Spleen (tissue), 11 donors: ENCODE measurements around the gene NDUFAF8. TPM values are rescaled to one million over a fixed set of nuclear protein-coding genes. Genes with fewer than 3 reads are reported as not detected.
A peak's percentile ranks its signal among the peaks of the same experiment; 100 is the strongest.

Experiments
- DNase-seq: peaks from one replicate; pipeline ENCODE4 v3.0.0-alpha.2; 2020
- H3K27ac ChIP-seq, 8 donors: fragments of 200-600 bp; sonication (generic) in 7 of 8; 1 replicate in 4 of 8; 2 replicates in 4 of 8; pipeline versions ENCODE4 v1.5.0 to v1.8.0; 2016 to 2021; ENCODE audit warnings: inconsistent platforms in 4 of 8, mild to moderate bottlenecking in 4 of 8, moderate library complexity in 1 of 8
- H3K27me3 ChIP-seq, 7 donors: fragments of 200-600 bp; sonication (generic) in 6 of 7; replicated peaks in 1 of 7; 1 replicate in 4 of 7; 2 replicates in 3 of 7; pipeline versions ENCODE4 v1.5.0 to v1.8.0; 2016 to 2021; ENCODE audit warnings: inconsistent platforms in 3 of 7, mild to moderate bottlenecking in 1 of 7
- H3K36me3 ChIP-seq, 6 donors: fragments of 200-600 bp; sonication (generic) in 5 of 6; 1 replicate in 4 of 6; 2 replicates in 2 of 6; pipeline versions ENCODE4 v1.5.0 to v1.8.0; 2016 to 2021; ENCODE audit warnings: inconsistent platforms in 2 of 6
- H3K4me1 ChIP-seq, 6 donors: fragments of 200-600 bp; sonication (generic) in 5 of 6; 1 replicate in 3 of 6; 2 replicates in 3 of 6; pipeline versions ENCODE4 v1.5.0 to v1.8.0; 2016 to 2021; ENCODE audit warnings: inconsistent platforms in 3 of 6
- H3K4me3 ChIP-seq, 8 donors: fragments of 200-600 bp; sonication (generic) in 7 of 8; 1 replicate in 4 of 8; 2 replicates in 4 of 8; pipeline versions ENCODE4 v1.5.0 to v1.8.0; 2016 to 2021; ENCODE audit warnings: inconsistent platforms in 4 of 8, mild to moderate bottlenecking in 4 of 8, moderate library complexity in 2 of 8
- H3K9me3 ChIP-seq, 8 donors: fragments of 200-600 bp; sonication (generic) in 7 of 8; 1 replicate in 4 of 8; 2 replicates in 4 of 8; pipeline versions ENCODE4 v1.5.0 to v1.8.0; 2016 to 2021; ENCODE audit warnings: inconsistent platforms in 4 of 8
- CTCF ChIP-seq, 11 experiments: fragments of 200-600 bp in 7 of 11; fragments of 450-650 bp in 4 of 11; sonication (generic) in 4 of 11; IDR thresholded peaks in 8 of 11; conservative IDR thresholded peaks in 3 of 11; 1 replicate in 7 of 11; 2 replicates in 4 of 11; pipeline versions ENCODE4 v1.4.0 to v1.8.0; 2016 to 2021; ENCODE audit warnings: antibody characterized with exemption in 11 of 11, inconsistent platforms in 4 of 11, mild to moderate bottlenecking in 1 of 11
- POLR2A ChIP-seq, 3 donors: fragments of 450-650 bp; IDR thresholded peaks; one replicate each; pipeline ENCODE4 v1.5.1; 2017; ENCODE audit warnings: antibody characterized with exemption in 3 of 3, mild to moderate bottlenecking in 1 of 3
- POLR2AphosphoS5 ChIP-seq, 3 donors: sonication (generic); formaldehyde crosslinking; IDR thresholded peaks; one replicate each; pipeline ENCODE4 v1.5.1; 2017; ENCODE audit warnings: antibody characterized with exemption in 3 of 3
- WGBS, 5 donors: extraction: QIAGEN DNeasy Blood & Tissue Kit in 3 of 5; methylation state at CpG; one replicate each; pipeline versions ENCODE4 v1.1.5 to v1.1.7; 2013 to 2018; 5-methylcytosine and 5-hydroxymethylcytosine counted together
- intact Hi-C: fragments of 100-400 bp; cut with DNase I; formaldehyde crosslinking; loops from one replicate; pipeline ENCODE4 v1.15.0; 2023; ENCODE audit warnings: low total_unique reads
- polyA plus RNA-seq, 3 donors: library from polyadenylated mRNA; stranded (reverse); fragments of 200-250 nt; gene quantifications; one replicate each; pipeline ENCODE4 v1.2.1, GENCODE V29; 2013
- total RNA-seq, 7 donors: library from RNA; depleted of rRNA in 3 of 7; stranded (reverse); fragments of >200 nt in 3 of 7; fragmentation: NEBNext Ultra II Directional in 4 of 7; extraction: Animal tissue kit (Norgen Biotek cat#: 25700) in 4 of 7; gene quantifications; one replicate each; pipeline versions ENCODE4 v1.1.0 to v1.2.1, GENCODE V29; 2016 to 2021
- donor health status: healthy with polysubstance abuse.
- donor health status: DM: no; HTN: no; CAD: no; lungs with moderate emphysema.
- donor health status: DM: no; HTN: no; CAD: no.
- donor health status: Bipolar disorder and iron deficiency.
- donor health status: healthy.
- donor health status: DM: no; HTN: no; CAD: no.
- donor health status: DM: yes; HTN: yes; CAD: no.

The NDUFAF8 gene
- total and polyA plus RNA-seq, 10 donors, result 22.0 to 57.6 (median 39.5) TPM

- no peak overlapping the region for H3K4me3 ChIP-seq
- no peaks in the 10 kb centered on the region for H3K9me3 ChIP-seq
- H3K27me3 ChIP-seq, result no peaks in the 10 kb centered on the region
- intact Hi-C loops, result no loop called here
- peaks cover 0 to 86% (median 4%) of the 10 kb centered on the region in 6 donors for H3K36me3 ChIP-seq
- H3K4me1 ChIP-seq, result peaks cover 11 to 64% (median 51%) of the 10 kb centered on the region in 6 donors
- H3K27ac ChIP-seq, result peak overlapping the region in 4 of 8 donors; percentile 31 to 61 (median 50)
- DNase-seq, result no peak
- 76 to 100% (median 89%) methylated on average over 2 to 18 of the region's 18 CpGs for WGBS, 5 donors
- TF ChIP-seq CTCF (IDR thresholded peaks at IDR 0.05 in 8 of 11, conservative IDR thresholded peaks at IDR 0.05 in 3 of 11) (no peak), POLR2A (IDR thresholded peaks at IDR 0.05) (no peak), POLR2AphosphoS5 (IDR thresholded peaks at IDR 0.05) (no peak)
These were observed 38.9 kb upstream of the NDUFAF8 start for GRCh38 chr17:81200201-81200600.

- WGBS, 5 donors, result 56 to 73% (median 64%) methylated on average over 17 to 27 of the region's 27 CpGs
- peaks cover 11 to 56% (median 47%) of the 10 kb centered on the region in 6 donors for H3K4me1 ChIP-seq
- no peak overlapping the region for H3K4me3 ChIP-seq
- H3K27ac ChIP-seq, result peak overlapping the region in 3 of 8 donors; percentile 31 to 55 (median 45)
- intact Hi-C loops, result no loop called here
- no peaks in the 10 kb centered on the region for H3K27me3 ChIP-seq
- TF ChIP-seq CTCF (IDR thresholded peaks at IDR 0.05 in 8 of 11, conservative IDR thresholded peaks at IDR 0.05 in 3 of 11) (peak; percentile 37 to 78 (median 68)), POLR2A (IDR thresholded peaks at IDR 0.05) (no peak), POLR2AphosphoS5 (IDR thresholded peaks at IDR 0.05) (peak in 2 of 3 donors; percentile 17 to 54)
- no peaks in the 10 kb centered on the region for H3K9me3 ChIP-seq
- peaks cover 0 to 80% (median 5%) of the 10 kb centered on the region in 6 donors for H3K36me3 ChIP-seq
- DNase-seq, result no peak
These were observed 38.2 kb upstream of the NDUFAF8 start for GRCh38 chr17:81200695-81201580.

GRCh38 chr17:81202318-81202717 is 36.8 kb upstream of the NDUFAF8 start:
- H3K4me3 ChIP-seq, result no peak overlapping the region
- DNase-seq, result no peak
- intact Hi-C loops, result no loop called here
- peaks cover 5 to 42% (median 39%) of the 10 kb centered on the region in 6 donors for H3K4me1 ChIP-seq
- TF ChIP-seq POLR2AphosphoS5 (IDR thresholded peaks at IDR 0.05), result no peak
- no peak for TF ChIP-seq CTCF (IDR thresholded peaks at IDR 0.05 in 8 of 11, conservative IDR thresholded peaks at IDR 0.05 in 3 of 11)
- TF ChIP-seq POLR2A (IDR thresholded peaks at IDR 0.05), result no peak
- no peaks in the 10 kb centered on the region for H3K27me3 ChIP-seq
- peaks cover 0 to 78% (median 15%) of the 10 kb centered on the region in 6 donors for H3K36me3 ChIP-seq
- H3K9me3 ChIP-seq, result no peaks in the 10 kb centered on the region
- 94 to 100% (median 96%) methylated on average over 2 to 10 of the region's 10 CpGs for WGBS, 5 donors
- H3K27ac ChIP-seq, result no peak overlapping the region

- peaks cover 0 to 70% (median 15%) of the 10 kb centered on the region in 6 donors for H3K36me3 ChIP-seq
- H3K4me3 ChIP-seq, result no peak overlapping the region
- WGBS, 5 donors, result 90 to 97% (median 96%) methylated on average over 13 to 20 of the region's 20 CpGs
- no peak for DNase-seq
- intact Hi-C loops, result no loop called here
- TF ChIP-seq POLR2AphosphoS5 (IDR thresholded peaks at IDR 0.05) (no peak), CTCF (IDR thresholded peaks at IDR 0.05 in 8 of 11, conservative IDR thresholded peaks at IDR 0.05 in 3 of 11) (no peak)
- H3K27ac ChIP-seq, result no peak overlapping the region
- H3K27me3 ChIP-seq, result no peaks in the 10 kb centered on the region
- H3K4me1 ChIP-seq, result peaks cover 5 to 34% (median 30%) of the 10 kb centered on the region in 6 donors
- no peaks in the 10 kb centered on the region for H3K9me3 ChIP-seq
These were observed 36.0 kb upstream of the NDUFAF8 start for GRCh38 chr17:81203136-81203535.
